ENCODE results near the gene NRXN3.

GRCh38 chr14:78644824-78645559, 474.8 kb downstream of the NRXN3 start:
- TF ChIP-seq, protein P1, sequence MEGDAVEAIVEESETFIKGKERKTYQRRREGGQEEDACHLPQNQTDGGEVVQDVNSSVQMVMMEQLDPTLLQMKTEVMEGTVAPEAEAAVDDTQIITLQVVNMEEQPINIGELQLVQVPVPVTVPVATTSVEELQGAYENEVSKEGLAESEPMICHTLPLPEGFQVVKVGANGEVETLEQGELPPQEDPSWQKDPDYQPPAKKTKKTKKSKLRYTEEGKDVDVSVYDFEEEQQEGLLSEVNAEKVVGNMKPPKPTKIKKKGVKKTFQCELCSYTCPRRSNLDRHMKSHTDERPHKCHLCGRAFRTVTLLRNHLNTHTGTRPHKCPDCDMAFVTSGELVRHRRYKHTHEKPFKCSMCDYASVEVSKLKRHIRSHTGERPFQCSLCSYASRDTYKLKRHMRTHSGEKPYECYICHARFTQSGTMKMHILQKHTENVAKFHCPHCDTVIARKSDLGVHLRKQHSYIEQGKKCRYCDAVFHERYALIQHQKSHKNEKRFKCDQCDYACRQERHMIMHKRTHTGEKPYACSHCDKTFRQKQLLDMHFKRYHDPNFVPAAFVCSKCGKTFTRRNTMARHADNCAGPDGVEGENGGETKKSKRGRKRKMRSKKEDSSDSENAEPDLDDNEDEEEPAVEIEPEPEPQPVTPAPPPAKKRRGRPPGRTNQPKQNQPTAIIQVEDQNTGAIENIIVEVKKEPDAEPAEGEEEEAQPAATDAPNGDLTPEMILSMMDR (conservative IDR thresholded peaks at IDR 0.05; ENCODE audit: low read length), result no peak
- no peak for TF ChIP-seq EZH2phosphoT487 (IDR thresholded peaks at IDR 0.05; ENCODE audit: borderline replicate concordance, low read depth, low read length)
